Liver (tissue), 3 donors: ENCODE results near the gene KRT34.

Experiments
- CTCF ChIP-seq: fragments of 150-350 bp; IDR thresholded peaks from 2 replicates; pipeline ENCODE4 v1.5.1; 2017; ENCODE audit warnings: improper control_type of control experiment, low read depth, low read length; ENCODE audit not compliant: missing input control
- FOXA1 ChIP-seq: IDR thresholded peaks from 2 replicates; pipeline ENCODE4 v1.6.1; 2016; ENCODE audit warnings: antibody characterized with exemption
- JUND ChIP-seq, 2 donors: IDR thresholded peaks; 2 replicates each; pipeline ENCODE4 v1.6.1; 2016; ENCODE audit warnings: antibody characterized with exemption in 2 of 2
- MAX ChIP-seq: IDR thresholded peaks from 2 replicates; pipeline ENCODE4 v1.6.1; 2016; ENCODE audit warnings: antibody characterized with exemption
- REST ChIP-seq: IDR thresholded peaks from 2 replicates; pipeline ENCODE4 v1.6.1; 2016; ENCODE audit warnings: antibody characterized with exemption, mild to moderate bottlenecking
- SP1 ChIP-seq: IDR thresholded peaks from 2 replicates; pipeline ENCODE4 v1.6.1; 2018; ENCODE audit warnings: antibody characterized with exemption, mild to moderate bottlenecking
- TAF1 ChIP-seq: conservative IDR thresholded peaks from 2 replicates; pipeline ENCODE4 v1.6.1; 2016; ENCODE audit warnings: antibody characterized with exemption, mild to moderate bottlenecking
- TF ChIP-seq, protein P1 (sequence below): IDR thresholded peaks from 2 replicates; pipeline ENCODE4 v1.6.1; 2016; ENCODE audit warnings: antibody characterized with exemption
- donor health status: healthy.
- donor health status: healthy.

DNA sequence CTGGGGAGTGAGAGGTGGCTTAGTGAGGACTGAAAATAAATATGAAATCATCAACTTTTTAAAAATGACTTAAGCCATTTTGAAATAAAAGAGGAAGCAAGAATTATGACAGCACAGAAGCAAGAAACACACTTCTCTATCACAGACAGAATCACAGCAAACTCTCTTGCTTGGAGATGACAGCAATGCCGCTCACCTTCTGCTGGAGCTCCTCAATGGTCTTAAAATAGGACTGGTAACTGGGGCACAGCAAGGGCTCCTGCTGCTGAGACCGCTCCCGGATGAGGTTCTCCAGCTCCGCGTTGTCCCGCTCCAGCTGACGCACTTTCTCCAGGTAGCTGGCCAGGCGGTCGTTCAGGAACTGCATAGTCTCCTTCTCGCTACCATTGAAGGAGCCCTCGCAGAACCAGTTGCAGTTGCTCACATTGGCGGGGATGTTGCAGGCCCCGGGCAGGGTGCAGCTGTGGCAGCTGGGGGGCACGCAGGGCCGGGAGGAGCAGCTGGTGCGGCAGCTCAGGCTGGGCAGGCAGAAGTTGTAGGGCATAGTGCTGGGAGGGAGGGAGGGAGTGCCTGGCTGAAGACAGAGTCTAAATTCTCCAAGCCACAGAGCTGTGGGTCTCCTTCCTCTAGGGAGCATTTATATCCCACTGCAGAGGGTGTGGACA lies 15.0 kb upstream of the KRT34 start, which contains the start of gene KRT31:
- TF ChIP-seq CTCF: no peak
- TF ChIP-seq TAF1: no peak
- no peak for TF ChIP-seq REST
- no peak for TF ChIP-seq SP1
- no peak for TF ChIP-seq MAX
- no peak for TF ChIP-seq FOXA1
- no peak for TF ChIP-seq JUND (IDR thresholded peaks at IDR 0.05)
- TF ChIP-seq, protein P1, sequence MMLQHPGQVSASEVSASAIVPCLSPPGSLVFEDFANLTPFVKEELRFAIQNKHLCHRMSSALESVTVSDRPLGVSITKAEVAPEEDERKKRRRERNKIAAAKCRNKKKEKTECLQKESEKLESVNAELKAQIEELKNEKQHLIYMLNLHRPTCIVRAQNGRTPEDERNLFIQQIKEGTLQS: no peak
